NCI-H446 (cell line): ENCODE results near the gene FGG.

ENCODE experiments used
- DNase-seq, 2 experiments: peaks; one replicate each; lab custom pipeline; 2025; lab: John Stamatoyannopoulos, UW

The FGG gene

DNA sequence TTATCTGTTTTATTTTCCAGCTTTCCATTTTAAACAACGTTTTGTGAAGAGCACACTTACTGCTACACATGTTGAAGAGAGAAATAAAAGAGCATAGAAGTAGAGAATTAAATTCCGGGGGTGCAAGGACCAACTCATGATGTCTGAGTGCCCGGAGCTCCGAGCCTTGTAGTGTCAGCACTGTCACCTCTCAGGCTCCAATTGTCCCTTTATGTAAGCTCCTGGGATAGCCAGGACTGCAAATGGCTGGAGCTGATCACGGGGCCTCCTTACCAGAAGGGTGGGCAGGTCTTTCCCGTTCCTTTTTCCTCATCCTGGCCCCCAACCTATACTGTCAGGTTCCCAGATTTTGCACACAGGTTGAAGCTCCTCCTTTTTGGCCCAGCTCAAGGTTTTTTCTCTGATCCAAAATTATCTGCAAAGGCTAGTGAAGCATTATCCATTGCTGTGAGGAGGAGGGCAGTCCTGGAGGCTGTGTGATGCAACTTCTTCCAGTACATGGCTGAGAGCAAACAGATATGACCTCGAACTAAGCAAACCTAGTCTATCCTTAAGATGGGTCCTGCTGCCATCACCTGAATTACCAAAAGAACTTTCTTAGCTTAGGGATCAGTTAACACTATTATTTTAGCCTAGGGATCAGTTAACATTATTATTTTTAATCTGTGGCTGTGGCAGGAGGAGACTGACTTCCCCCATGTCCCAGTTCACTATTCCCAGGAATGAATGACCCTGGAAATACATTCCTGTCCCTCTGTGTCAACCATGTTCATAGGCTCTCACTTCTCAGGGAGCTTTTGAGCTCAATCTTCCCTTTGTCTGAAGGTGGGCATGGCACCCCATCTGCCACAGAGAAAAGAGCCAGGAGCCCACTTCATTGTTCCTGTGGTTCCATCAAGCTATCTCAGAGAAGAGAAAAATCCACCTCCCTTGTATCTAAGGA lies at the start of gene FGG:
Gene FGG (minus strand): TSS at position 185 of the 943 bp plus-strand sequence. CDS start 47 bp downstream, at position 138.
- no peak for DNase-seq

DNA sequence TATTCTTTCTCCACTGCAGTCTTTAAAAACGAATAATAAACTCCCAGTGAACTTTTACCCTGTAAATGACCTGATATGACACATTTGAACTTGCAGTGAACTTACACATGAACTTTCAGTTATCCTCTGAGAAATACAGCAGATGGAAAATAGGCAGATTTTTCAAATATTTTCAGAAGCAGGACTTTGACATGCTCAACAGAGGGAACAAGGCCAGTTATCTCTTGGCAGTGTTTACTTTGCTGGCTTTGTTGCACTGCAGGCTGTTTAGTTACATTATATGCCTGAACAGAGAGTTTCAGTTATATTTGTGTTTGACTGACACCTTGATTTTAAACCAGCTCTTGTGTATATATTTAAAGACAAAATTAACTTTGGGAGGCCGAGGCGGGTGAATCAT lies 47.6 kb upstream of the FGG start:
- DNase-seq: no peak

DNA sequence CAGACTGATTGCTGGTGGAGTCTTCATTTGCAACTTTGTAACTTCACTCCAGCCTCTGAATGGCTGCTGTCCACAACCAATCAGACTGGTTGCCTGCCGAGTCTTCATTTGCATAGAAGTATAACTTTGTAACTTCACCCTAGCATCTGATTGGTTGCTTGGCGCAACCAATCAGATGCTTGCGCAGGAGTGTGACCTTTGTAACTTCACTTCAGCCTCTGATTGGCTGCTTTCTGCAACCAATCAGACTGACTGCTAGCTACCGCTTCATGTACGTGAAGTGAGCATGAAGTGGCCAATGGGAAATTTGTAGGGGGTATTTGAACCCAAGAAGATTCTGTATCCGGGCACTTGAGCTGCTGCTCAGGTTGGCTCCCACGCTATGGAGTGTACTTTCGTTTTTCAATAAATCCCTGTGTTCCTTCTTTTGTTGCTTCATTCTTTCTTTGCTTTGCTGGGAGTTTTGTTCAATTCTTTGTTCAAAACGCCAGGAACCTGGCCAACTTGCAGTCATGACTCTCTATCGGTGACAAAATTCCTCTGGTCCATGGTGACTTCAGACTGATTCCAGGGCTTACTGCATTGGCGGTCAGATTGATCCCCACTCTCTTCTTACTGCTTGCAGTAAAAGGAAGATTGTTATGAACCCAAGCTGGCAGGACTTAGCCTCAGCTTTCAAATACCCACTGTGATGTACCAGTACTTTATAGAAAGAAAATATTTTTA lies 46.4 kb upstream of the FGG start:
- no peak for DNase-seq

DNA sequence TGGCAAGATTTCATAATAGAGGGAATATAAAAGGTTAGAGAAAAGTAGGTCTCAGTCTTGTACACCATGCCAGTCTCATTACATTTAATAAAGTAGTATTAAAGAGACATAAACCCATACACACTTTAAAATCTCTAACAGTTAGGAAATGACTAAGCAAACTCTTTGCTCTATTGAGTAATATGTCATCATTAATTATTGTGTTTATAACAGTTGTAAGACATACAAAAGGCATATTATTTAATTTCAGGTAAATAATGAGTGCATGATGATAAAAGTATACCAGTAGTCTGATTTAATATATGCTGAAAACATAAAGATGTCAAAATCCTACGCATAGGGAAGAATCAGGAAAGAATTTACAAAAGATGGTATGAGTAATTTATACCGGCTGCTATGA lies 31.0 kb upstream of the FGG start:
- no peak for DNase-seq

DNA sequence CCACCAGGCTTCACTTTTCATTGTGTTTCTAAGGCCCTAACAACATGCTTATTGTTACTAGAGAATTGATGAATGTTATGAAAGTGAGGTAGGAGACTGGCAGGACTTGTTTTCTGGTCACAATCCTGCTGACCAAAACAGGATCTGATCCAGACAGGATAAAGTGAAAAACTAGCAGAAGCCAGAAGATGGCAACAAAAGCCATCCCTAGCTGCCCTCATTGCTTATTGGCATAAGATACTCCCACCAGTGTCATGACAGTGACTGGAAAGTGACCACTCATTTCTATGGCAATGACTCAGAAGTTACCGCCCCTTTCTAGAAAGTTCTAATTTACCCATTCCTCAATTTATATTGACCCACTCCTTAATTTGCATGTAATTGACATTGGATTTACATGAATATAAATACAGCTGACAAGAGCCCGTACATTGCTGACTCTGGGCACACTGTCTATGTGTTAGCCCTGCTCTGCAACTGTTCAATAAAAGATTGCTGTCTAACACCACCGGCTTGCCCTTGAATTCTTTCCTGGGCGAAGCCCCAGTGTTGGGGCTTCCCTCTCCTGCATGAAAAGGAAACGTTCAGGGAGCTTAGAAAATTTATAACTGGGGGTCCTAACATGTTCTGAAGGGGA lies 30.0 kb upstream of the FGG start:
- DNase-seq: no peak

DNA sequence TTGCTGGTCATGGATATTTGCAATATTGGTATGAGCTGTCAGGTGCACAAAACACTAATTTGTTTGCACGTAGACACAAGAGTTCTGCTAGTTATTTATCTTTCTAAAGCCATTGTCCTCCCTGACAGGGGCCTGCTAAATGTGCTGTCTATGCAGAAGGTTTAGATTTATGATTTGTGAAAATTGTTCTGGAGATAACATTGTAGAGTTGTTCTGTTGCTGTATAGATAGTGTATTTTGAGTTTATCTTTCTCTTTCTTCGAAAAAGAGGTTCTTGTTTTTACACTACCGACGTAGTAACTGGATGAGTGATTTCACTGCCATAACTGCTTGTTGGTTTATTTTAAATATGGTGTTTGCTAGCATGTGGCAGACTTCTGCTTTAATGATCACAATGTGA lies 28.5 kb upstream of the FGG start:
- DNase-seq: no peak

DNA sequence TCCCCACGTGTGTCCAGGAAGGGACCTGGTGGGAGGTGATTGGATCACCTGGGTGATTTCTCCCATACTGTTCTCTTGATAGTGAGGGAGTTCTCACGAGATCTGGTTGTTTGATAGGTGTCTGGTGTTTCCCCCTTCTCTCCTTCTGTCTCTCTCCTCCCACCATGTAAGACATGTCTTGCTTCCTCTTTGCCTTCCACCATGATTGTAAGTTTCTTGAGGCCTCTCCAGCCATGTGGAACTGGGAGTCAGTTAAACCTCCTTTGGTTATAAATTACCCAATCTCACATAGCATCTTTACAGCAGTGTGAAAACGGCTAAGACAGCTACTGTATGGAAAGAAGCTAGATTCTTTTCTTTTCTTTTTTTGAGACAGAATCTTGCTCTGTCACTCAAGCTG lies 21.6 kb upstream of the FGG start:
- DNase-seq: no peak

DNA sequence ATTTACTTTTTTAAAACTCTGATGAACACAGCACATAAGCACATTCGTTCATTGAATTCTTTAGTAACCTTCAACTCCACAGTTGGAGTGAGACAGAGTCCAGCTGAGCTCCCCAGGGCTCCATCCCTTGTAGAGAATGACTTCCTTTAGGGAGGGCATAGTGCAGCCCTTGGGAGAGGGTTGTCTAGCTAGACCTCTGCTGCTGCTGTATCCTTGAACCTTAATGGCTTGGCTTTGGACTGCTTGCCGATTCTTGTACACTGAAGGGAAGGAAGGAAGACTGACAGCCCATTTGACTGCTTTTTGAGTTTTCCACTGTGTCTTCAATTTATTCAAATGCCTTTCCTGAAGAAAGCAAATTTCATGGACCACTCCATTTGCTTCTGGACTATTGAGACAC lies 19.4 kb upstream of the FGG start:
- no peak for DNase-seq

DNA sequence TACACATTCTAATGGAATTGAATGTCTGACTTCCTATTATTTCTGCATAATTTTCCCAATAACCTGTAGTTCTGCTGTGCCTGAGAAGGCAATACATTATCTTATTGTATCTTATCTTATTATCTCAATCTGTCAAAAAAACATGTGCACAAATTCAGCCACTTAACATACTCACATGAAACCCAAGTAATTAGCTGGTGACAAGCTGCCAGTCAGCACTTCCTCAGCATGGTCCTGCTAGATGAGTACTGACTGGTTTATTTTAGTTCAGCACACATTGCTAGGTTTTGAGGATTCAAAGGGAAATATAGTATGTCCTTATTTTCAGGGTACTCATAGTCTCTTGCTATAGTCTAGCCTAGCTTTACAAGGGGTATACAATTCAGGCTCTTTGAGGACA lies 17.9 kb upstream of the FGG start:
- DNase-seq: no peak

DNA sequence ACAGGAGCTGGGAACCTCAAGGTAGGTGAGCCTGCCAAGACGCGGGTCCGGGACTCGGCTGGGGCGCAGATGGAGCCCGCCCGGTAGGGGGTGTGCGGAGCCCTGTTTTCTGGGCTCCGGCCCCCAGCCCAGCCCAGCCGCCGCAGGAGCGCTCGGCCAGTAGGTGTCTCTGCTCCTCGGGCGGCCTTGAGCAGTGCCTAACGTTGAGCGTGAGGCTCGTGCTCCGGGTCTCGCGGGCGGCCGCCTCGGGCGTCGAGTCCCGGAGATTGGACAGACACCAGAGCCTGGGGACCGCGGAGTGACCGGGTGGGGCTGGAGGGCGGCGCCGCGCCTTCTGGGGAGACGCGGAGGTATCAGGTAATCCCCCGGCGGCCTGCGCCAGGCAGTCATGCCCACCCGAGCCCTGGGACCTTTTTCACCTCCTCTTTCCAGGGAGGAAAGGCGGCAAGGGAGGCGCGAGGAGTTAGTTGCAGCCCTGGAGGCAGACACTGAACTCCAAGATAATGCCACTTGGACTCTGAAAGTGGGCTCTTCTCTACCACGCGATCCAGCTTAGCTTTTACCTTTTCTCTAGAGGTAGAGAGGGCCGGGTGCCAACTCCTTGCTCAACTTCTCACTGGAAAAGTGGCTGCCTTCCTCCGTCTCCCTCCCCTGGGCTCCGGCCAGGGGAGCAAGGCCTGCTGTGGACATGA lies 14.5 kb upstream of the FGG start:
- peak in 1 of 2 experiments; percentile 14 for DNase-seq

DNA sequence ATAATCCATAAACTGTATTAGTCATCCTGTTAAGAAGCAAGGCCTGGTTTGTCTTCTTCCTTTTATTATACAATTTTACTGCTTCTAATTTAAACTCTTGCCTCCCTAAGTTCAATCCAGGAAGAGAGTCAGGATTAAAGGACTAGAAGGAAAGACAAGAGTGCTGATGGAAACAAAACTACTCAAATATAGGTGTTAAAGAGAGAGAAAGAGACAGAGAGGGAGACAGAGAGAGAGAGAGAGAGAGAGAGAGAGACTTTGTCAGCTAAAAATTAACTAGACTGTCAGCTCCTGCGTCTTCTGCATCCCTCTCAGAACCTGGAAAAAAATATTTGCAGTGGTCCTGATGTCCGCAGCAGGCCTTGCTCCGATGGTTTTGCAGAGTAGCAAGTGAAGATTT lies 13.5 kb upstream of the FGG start:
- no peak for DNase-seq

DNA sequence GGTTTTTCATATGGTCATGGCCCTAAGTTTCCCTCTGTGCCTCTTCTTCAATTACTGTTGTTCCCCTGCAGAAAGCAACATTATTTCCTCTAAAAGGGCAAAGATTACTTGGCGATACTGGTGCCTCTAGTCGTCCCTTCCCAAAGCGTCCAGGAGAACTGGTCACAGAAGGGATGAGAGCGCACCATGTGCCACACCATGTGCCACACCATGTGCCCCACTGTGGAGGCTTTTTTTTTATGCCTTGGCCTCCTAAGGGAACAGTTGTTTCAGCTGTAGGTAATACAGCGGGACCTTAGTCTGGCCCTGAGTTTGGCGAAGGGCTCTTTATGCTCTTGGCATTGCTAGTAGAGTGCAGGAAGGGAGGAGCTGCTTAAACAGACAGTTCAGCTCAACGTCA lies 11.5 kb upstream of the FGG start:
- DNase-seq: no peak

DNA sequence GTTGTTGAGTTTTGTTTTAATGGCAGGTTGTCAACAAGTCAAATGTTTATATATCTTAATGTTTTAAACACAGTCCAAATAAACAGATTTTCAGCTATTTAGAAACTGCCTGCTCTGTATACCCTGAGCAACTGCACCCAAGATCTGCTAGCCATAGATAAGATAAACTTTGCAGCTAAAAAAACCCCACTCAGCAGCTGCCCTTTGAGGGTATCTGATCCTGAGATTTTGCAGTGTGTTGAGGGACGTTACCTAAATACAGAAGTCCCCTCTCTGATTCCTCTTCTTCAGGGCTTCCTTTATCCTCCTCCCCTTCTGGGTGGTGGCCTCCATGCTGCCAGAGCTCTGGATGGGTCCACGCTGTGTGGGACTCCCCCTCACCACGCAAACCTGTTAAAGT lies 11.0 kb upstream of the FGG start:
- no peak for DNase-seq

DNA sequence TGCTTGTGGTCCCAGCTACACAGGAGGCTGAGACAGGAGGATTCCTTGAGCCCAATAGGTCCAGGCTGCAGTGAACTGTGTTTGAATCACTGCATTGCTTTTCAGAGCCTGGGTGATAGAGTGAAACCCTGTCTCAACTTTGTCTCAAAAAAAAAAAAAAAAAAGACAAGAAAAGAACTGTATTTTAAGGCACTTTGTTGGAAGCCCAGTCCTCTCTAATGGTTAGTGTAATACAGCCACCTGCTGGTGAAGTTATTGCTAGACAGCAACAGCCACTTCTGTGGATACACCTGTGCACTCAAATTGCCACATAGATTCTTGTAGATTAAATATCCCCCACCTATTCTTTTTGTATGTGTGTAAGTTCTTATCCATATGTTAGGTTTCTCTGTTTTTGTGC lies 10.1 kb upstream of the FGG start:
- DNase-seq: peak in 1 of 2 experiments; percentile 28

DNA sequence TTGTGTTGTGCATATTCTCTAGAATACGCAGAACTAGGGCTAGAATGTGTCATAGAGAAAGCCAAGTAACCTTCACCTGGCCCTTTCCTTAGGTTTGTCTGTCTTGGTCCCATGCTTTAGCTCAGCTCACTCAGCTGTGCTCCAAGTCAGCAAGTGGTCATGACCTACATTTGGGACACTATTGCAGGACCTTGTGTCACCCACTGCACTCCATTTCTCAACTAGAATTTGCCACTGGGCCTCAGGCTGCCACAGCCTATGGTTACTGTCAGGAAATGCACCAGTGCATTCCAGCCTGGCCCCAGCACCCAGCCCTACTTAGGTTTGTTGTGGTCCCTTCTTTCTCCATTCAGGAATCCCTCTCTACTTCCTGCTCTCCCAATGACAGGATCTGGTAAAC lies 7.7 kb upstream of the FGG start:
- DNase-seq: no peak

DNA sequence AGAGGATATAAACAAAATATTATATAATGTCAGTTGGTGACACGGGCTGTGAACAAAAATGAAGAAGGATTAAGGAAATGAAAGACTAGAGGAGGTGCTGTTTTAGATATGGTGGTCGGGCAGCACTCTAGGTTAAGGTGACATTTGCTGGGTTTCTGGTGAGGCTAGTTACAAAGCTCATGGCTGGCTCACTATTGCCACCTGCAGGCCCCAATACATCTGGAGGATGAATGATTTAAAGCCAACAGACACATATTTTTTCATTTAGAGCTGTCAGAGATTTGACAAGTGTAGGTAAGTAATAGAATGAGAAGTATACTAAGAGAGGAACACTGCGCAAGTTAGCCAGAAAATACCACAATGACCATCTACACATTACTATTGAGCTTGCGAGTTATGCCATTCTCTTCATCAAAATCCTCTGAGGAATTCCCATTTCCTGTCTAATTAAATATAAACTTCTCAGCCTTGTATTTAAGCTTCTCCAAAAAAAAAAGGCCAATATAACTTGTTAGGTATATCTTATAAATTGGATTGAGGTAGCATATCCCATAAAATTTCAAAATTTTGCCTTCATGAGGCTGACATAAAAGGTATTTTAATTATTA lies 6.4 kb upstream of the FGG start:
- peak; percentile 5 to 42 for DNase-seq

DNA sequence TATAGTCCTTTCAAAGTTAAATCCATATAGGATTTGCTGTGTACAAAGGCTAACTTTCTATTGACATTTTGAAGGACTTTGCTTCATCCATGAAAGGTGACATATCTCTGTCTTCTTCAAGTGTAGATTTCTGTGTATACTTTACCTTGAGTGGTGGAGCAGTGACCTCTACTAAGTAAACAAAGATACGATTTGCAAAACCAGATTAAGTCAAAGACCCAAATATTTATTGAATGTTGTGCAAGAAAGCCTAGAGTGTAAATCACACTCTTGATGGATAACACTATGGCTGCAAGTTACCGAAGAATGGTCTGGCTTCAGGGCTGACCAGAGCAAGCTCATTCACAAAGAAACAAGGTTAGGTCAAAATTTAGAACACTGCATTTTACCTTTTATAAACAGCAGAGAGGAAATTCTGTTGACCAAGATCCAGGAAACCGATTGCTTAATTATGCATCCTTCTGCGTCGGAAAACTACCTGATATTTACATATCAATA lies 5.4 kb upstream of the FGG start:
- DNase-seq: no peak

DNA sequence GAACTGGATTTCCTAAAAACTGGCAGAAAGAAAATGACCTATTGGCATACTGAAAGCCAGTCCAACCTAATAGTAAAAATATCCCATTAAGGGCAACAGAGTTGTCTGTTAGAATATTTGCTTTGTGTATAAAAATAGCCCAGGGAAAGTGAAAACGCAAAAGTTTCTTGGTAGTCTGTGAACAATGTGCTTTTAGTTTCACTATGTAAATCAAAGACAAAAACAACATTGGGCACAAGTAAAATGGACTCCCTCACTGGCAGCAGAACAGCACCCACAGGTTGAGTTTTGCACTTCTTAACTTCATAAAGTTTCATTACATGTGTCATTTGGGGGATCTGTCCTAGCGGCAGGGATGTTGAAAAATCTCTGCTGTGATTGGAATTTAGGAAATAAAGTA lies 4.3 kb upstream of the FGG start:
- no peak for DNase-seq

DNA sequence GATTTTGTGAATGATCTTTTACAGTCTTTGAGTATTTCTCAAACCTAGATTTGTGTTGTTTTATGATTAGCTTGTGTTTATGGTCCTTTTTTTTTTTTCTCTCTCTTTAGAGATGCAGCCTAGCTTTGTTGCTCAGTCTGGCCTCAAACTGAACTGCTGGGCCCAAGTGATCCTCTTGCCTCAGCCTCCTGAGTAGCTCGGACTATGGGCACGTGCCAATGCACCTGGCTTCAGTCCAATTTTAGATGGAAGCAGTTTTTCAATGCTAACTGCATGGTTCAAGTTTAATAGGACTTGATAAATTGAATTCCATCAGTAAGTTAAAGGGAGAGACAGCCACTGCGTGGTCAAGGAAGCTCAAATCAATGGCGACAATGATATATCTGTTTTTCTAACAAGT lies 3.8 kb upstream of the FGG start:
- DNase-seq: no peak

DNA sequence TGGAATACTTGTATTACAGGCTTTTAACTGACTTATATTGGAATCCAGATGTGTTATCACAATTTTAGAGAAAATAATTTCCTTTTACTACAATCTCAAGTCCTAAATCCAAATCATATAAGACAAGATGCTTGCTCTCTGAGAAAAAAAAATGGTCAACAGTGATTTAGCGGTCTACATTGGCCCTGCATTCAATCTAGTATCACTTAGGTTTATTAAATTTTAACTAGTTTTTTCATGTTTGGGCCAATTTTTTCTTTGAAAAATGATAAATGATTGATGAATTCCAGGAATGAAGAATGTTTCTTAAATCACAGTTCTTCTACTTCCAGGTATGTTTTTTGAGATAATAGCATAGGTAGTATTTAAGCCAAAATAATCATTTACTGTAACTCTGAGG lies 2.8 kb upstream of the FGG start:
- no peak for DNase-seq

DNA sequence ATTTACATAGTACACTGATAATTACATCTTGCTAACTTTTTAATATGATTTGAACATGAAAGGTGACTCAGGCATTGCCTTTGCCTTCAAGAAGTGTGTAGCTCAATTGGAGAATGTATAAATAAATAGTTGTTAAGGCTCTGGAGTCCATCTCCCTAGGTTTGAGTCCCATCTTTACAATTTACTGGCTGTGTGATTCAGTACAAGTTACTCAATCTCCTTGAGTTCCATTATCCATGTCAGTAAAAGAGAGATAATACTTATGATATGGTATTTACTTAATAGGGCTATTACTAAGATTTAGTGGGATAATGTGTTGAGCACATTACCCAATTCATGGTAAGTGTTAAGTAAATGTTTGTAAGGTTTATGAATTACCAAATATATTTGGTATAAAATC lies 1.9 kb upstream of the FGG start:
- no peak for DNase-seq

DNA sequence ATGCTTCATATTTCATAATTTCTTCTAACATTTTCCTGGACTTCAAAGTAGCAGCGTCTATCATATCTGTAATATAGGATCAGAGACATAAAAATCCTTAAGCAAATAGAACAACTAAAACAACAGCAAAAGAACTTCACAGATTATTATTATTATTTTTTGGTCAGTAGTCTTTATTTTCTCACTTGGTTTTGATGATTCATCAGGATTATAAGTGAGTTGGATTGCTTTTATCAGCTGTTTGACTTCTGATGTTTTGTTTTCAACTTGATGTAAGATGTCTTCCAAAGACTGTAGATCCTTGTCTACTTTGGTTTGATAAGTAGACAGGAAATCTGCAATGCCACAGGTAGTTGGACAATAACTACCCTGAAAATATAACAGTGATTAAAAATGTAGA lies 623 bp downstream of the FGG start:
- no peak for DNase-seq
